Measurements from ENCODE around the gene ZIC5.

ZIC5 gene

GRCh38 chr13:99995589-99996380 is 24.2 kb upstream of the ZIC5 start:
- DNase-seq (ENCODE audit: low spot score) = no peak
- POLR2A ChIA-PET (ENCODE audit: low non-redundant PET) = no interaction called here
- CTCF ChIA-PET = no interaction called here
- no peak overlapping the region for H3K27ac ChIP-seq
- TF ChIP-seq CTCF (conservative IDR thresholded peaks at IDR 0.05; ENCODE audit: low read depth) = no peak

GRCh38 chr13:99995104-99995588 is 23.6 kb upstream of the ZIC5 start:
- POLR2A ChIA-PET (ENCODE audit: low non-redundant PET) = no interaction called here
- no peak for TF ChIP-seq CTCF (conservative IDR thresholded peaks at IDR 0.05; ENCODE audit: low read depth)
- no peak for DNase-seq (ENCODE audit: low spot score)
- H3K27ac ChIP-seq = no peak overlapping the region
- CTCF ChIA-PET = no interaction called here

- DNase-seq (ENCODE audit: low spot score) = no peak
- ChIA-PET POLR2A (ENCODE audit: low non-redundant PET) (no interaction called here), CTCF (no interaction called here)
- no peak for TF ChIP-seq CTCF (conservative IDR thresholded peaks at IDR 0.05; ENCODE audit: low read depth)
- H3K27ac ChIP-seq = no peak overlapping the region
These were observed 23.1 kb upstream of the ZIC5 start for GRCh38 chr13:99994638-99995020.

GRCh38 chr13:99993660-99994637 is 22.4 kb upstream of the ZIC5 start:
- ChIA-PET POLR2A (ENCODE audit: low non-redundant PET) (no interaction called here), CTCF (no interaction called here)
- no peak for DNase-seq (ENCODE audit: low spot score)
- TF ChIP-seq CTCF (conservative IDR thresholded peaks at IDR 0.05; ENCODE audit: low read depth) = no peak
- H3K27ac ChIP-seq = no peak overlapping the region

GRCh38 chr13:99992949-99993351 is 21.4 kb upstream of the ZIC5 start:
- H3K27ac ChIP-seq = no peak overlapping the region
- ChIA-PET POLR2A (ENCODE audit: low non-redundant PET) (no interaction called here), CTCF (no interaction called here)
- TF ChIP-seq CTCF (conservative IDR thresholded peaks at IDR 0.05; ENCODE audit: low read depth) = no peak
- no peak for DNase-seq (ENCODE audit: low spot score)

Data from RWPE1 (cell line).